GM19238 (cell line): Measurements from ENCODE around the gene GJD2.

Source experiments
- DNase-seq: peaks from one replicate; pipeline ENCODE4 v3.0.0; 2011; ENCODE audit warnings: low spot score; ENCODE audit not compliant: insufficient read length

GJD2 gene

GRCh38 chr15:34754674-34755418, at the start of gene GJD2:
Gene GJD2 (minus strand): TSS chr15:34754998. CDS start chr15:34754488, 510 bp downstream.
- DNase-seq: no peak

- no peak for DNase-seq
Observed at GRCh38 chr15:34804113-34804512, 49.3 kb upstream of the GJD2 start.

GRCh38 chr15:34802803-34803750, 48.3 kb upstream of the GJD2 start:
- DNase-seq: no peak

- DNase-seq: no peak
Observed at GRCh38 chr15:34802371-34802770, 47.6 kb upstream of the GJD2 start.

- DNase-seq: no peak
Observed at GRCh38 chr15:34799149-34800101, 44.6 kb upstream of the GJD2 start.

GRCh38 chr15:34796847-34797435, 42.1 kb upstream of the GJD2 start:
- DNase-seq: no peak

GRCh38 chr15:34795267-34796081, 40.7 kb upstream of the GJD2 start, which contains the start of gene ACTC1:
Gene ACTC1 (minus strand): TSS chr15:34795549. CDS start chr15:34794808, 741 bp downstream.
- DNase-seq: no peak

- no peak for DNase-seq
Observed at GRCh38 chr15:34794590-34795206, 39.9 kb upstream of the GJD2 start.

- no peak for DNase-seq
Observed at GRCh38 chr15:34793901-34794300, 39.1 kb upstream of the GJD2 start.

- no peak for DNase-seq
Observed at GRCh38 chr15:34793071-34793470, 38.3 kb upstream of the GJD2 start.

- DNase-seq: no peak
Observed at GRCh38 chr15:34791701-34792100, 36.9 kb upstream of the GJD2 start.

GRCh38 chr15:34790121-34790520, 35.3 kb upstream of the GJD2 start:
- no peak for DNase-seq

GRCh38 chr15:34789326-34789725, 34.5 kb upstream of the GJD2 start:
- DNase-seq: no peak

GRCh38 chr15:34786206-34786605, 31.4 kb upstream of the GJD2 start:
- DNase-seq: no peak

- no peak for DNase-seq
Observed at GRCh38 chr15:34783991-34784390, 29.2 kb upstream of the GJD2 start.

GRCh38 chr15:34783431-34783830, 28.6 kb upstream of the GJD2 start:
- no peak for DNase-seq

GRCh38 chr15:34782901-34783300, 28.1 kb upstream of the GJD2 start:
- DNase-seq: no peak

- no peak for DNase-seq
Observed at GRCh38 chr15:34780725-34781124, 25.9 kb upstream of the GJD2 start.

- DNase-seq: no peak
Observed at GRCh38 chr15:34776606-34777105, 21.9 kb upstream of the GJD2 start.
